ENCODE results near the gene MR1. TPM values are rescaled to one million over a fixed set of nuclear protein-coding genes. Genes with fewer than 3 reads are reported as not detected.
A peak's percentile ranks its signal among the peaks of the same experiment; 100 is the strongest.

Gene MR1
- total RNA-seq, 2 donors from 2014 or later, result 19.6 to 30.0 TPM

DNA sequence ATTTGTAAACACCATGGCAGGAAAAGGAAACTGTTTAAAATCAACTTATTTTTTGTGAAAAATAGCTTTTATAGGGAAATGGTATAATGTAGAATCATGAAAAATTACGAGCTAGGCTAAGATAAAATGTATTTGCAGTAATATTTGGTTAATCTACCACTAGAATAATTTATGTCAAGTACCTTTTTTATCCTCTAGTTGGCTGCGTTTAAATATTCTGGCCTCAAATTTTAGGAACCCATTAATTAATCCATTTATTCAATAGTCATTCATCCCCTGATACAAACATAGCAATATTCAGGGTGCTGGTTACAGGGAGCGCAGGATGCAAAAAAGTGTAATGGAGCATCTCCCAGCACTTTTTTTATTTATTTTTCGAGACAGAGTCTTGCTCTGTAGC, 46.1 kb downstream of the MR1 start:
- Histone ChIP-seq H3K4me1 (ENCODE audit: control insufficient read depth in 1 of 2, low read depth in 2 of 2) (no peaks in the 10 kb centered on the region), H3K4me3 (no peak overlapping the region), H3K27me3 (replicated peaks; ENCODE audit: insufficient read depth) (no peaks in the 10 kb centered on the region), H3K36me3 (no peaks in the 10 kb centered on the region), H3K9me3 (no peaks in the 10 kb centered on the region), H3K27ac (no peak overlapping the region)
- ATAC-seq (ENCODE audit: insufficient number of reproducible peaks, low FRiP score, low read depth) (no peak), DNase-seq (ENCODE audit: low spot score) (no peak)
- TF ChIP-seq, protein P1, sequence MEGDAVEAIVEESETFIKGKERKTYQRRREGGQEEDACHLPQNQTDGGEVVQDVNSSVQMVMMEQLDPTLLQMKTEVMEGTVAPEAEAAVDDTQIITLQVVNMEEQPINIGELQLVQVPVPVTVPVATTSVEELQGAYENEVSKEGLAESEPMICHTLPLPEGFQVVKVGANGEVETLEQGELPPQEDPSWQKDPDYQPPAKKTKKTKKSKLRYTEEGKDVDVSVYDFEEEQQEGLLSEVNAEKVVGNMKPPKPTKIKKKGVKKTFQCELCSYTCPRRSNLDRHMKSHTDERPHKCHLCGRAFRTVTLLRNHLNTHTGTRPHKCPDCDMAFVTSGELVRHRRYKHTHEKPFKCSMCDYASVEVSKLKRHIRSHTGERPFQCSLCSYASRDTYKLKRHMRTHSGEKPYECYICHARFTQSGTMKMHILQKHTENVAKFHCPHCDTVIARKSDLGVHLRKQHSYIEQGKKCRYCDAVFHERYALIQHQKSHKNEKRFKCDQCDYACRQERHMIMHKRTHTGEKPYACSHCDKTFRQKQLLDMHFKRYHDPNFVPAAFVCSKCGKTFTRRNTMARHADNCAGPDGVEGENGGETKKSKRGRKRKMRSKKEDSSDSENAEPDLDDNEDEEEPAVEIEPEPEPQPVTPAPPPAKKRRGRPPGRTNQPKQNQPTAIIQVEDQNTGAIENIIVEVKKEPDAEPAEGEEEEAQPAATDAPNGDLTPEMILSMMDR (IDR thresholded peaks at IDR 0.05), result no peak

DNA sequence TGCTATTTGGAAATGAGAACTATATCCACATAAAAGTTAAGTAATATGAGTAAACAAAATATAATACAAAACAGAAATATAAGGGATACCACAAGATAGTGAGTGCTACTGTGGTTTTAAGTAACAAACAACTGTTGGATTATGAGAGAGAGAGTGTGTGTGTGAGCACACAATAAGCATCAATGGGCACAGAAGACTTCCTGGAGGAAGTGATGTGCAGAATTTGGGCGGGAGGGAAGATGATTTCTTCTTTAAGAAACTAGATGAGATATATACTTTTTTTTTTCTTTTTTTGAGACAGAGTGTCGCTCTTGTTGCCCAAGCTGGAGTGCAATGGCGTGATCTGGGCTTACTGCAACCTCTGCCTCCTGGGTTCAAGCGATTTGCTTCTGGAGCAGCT, 46.8 kb downstream of the MR1 start:
- H3K4me3 ChIP-seq, result no peak overlapping the region
- no peaks in the 10 kb centered on the region for H3K9me3 ChIP-seq
- ATAC-seq (ENCODE audit: insufficient number of reproducible peaks, low FRiP score, low read depth), result no peak
- no peaks in the 10 kb centered on the region for H3K36me3 ChIP-seq
- no peak overlapping the region for H3K27ac ChIP-seq
- no peaks in the 10 kb centered on the region for H3K27me3 ChIP-seq (replicated peaks; ENCODE audit: insufficient read depth)
- TF ChIP-seq, protein P1 (IDR thresholded peaks at IDR 0.05), result no peak
- DNase-seq (ENCODE audit: low spot score), result no peak
- no peaks in the 10 kb centered on the region for H3K4me1 ChIP-seq (ENCODE audit: control insufficient read depth in 1 of 2, low read depth in 2 of 2)

- TF ChIP-seq, protein P1 (IDR thresholded peaks at IDR 0.05), result no peak
- H3K36me3 ChIP-seq, result no peaks in the 10 kb centered on the region
- H3K27ac ChIP-seq, result no peak overlapping the region
- no peaks in the 10 kb centered on the region for H3K9me3 ChIP-seq
- H3K4me1 ChIP-seq (ENCODE audit: control insufficient read depth in 1 of 2, low read depth in 2 of 2), result no peaks in the 10 kb centered on the region
- H3K27me3 ChIP-seq (replicated peaks; ENCODE audit: insufficient read depth), result no peaks in the 10 kb centered on the region
- ATAC-seq (ENCODE audit: insufficient number of reproducible peaks, low FRiP score, low read depth) (no peak), DNase-seq (ENCODE audit: low spot score) (no peak)
- H3K4me3 ChIP-seq, result no peak overlapping the region
These were observed 47.6 kb downstream of the MR1 start for GRCh38 chr1:181081395-181081794.

DNA sequence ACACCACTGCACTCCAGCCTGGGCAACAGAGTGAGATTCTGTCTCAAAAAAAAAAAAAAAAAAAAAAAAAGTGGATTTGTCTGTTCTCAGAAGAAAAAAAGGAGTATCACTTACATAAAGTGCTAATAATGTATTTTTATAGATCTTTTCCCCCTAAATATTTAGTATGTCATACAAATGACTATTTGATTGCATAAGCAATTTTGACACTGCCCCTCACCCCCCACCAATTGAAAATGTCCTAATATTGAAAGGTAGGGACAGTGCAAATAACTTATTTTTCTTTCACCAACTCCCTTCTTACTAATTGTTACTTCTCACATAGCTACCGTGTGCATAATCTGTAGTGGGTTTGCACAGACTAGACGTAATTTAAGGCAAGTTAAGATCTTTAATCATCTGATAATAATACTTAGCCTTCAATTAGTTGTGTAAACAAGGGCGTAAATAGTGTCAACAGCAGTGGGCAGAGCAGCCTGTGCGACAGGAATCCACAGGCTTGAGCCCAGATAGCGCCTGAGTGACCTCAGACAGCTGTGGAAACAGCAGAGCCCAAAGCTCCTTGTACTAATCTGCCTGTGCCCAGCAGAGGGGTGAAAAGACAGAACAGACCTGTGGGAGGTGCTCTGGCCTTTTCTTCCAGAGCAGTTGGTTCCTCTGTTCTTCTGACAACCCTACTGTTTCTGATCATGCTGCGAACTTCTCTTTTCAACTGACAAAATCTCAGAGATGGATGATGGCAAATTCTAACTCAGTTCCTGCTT, 50.2 kb downstream of the MR1 start:
- no peak for DNase-seq (ENCODE audit: low spot score)
- H3K27me3 ChIP-seq (replicated peaks; ENCODE audit: insufficient read depth), result no peaks in the 10 kb centered on the region
- no peak overlapping the region for H3K4me3 ChIP-seq
- H3K4me1 ChIP-seq (ENCODE audit: control insufficient read depth in 1 of 2, low read depth in 2 of 2), result peaks cover 0 to 14% of the 10 kb centered on the region in 2 donors
- ATAC-seq (ENCODE audit: insufficient number of reproducible peaks, low FRiP score, low read depth), result no peak
- no peaks in the 10 kb centered on the region for H3K9me3 ChIP-seq
- no peaks in the 10 kb centered on the region for H3K36me3 ChIP-seq
- TF ChIP-seq, protein P1 (IDR thresholded peaks at IDR 0.05), result peak; percentile 46
- H3K27ac ChIP-seq, result no peak overlapping the region

GRCh38 chr1:181084606-181084969, 50.8 kb downstream of the MR1 start:
- no peak for ATAC-seq (ENCODE audit: insufficient number of reproducible peaks, low FRiP score, low read depth)
- Histone ChIP-seq H3K27ac (no peak overlapping the region), H3K4me3 (no peak overlapping the region), H3K36me3 (no peaks in the 10 kb centered on the region), H3K9me3 (no peaks in the 10 kb centered on the region), H3K4me1 (ENCODE audit: control insufficient read depth in 1 of 2, low read depth in 2 of 2) (peaks cover 0 to 14% of the 10 kb centered on the region in 2 donors), H3K27me3 (replicated peaks; ENCODE audit: insufficient read depth) (no peaks in the 10 kb centered on the region)
- TF ChIP-seq, protein P1 (IDR thresholded peaks at IDR 0.05), result no peak
- DNase-seq (ENCODE audit: low spot score), result no peak

Measured in thoracic aorta (tissue), 2 donors.